ENCODE results near the gene ESRRA. TPM values are rescaled to one million over a fixed set of nuclear protein-coding genes. Genes with fewer than 3 reads are reported as not detected.

Gene ESRRA
- total and polyA plus RNA-seq, 9 of the 15 experiments (the other 6 are each of a cell fraction or from before 2014, with no cell fraction given): 0.27 to 89.7 (median 23.7) TPM

DNA sequence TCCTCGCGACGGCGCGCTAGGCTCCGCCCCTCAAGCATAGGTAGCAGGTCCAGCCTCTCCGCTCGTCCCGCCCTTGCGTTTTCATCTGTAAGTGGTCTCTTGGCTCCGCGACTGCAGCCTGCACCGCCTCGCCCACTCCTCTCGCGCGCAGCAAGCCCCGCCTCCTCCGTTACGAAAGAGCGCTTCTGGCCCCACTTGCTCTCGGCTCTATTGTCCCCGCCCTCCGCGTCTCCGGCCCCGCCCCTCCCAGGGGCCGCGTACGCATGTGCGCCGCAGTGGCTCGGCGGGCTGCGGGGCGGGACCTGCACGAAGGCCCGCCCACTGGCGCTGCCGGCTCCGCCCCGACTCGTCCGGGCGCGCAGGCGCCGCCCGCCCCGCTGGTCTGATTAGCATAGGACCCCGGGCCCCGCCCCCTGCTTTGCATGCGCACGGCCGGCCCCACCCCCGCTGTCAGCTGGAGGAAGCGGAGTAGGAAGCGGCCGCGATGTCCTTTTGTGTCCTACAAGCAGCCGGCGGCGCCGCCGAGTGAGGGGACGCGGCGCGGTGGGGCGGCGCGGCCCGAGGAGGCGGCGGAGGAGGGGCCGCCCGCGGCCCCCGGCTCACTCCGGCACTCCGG is at the start of gene ESRRA (continued):
- TF ChIP-seq, protein P1, sequence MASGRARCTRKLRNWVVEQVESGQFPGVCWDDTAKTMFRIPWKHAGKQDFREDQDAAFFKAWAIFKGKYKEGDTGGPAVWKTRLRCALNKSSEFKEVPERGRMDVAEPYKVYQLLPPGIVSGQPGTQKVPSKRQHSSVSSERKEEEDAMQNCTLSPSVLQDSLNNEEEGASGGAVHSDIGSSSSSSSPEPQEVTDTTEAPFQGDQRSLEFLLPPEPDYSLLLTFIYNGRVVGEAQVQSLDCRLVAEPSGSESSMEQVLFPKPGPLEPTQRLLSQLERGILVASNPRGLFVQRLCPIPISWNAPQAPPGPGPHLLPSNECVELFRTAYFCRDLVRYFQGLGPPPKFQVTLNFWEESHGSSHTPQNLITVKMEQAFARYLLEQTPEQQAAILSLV (tag; IDR thresholded peaks at IDR 0.05): no peak
- TF ChIP-seq ZNF707 (CRISPR knock-in tag; conservative IDR thresholded peaks at IDR 0.05) (no peak), ZNF253 (CRISPR knock-in tag; conservative IDR thresholded peaks at IDR 0.05) (no peak), ZNF431 (CRISPR knock-in tag; IDR thresholded peaks at IDR 0.05) (no peak), PHF8 (IDR thresholded peaks at IDR 0.05; ENCODE audit: borderline replicate concordance, low read length) (peak; percentile 23; the same call in 1 of the 2 replicates), PYGO2 (tag; IDR thresholded peaks at IDR 0.05) (no peak), ELF2 (CRISPR knock-in tag; IDR thresholded peaks at IDR 0.05) (no peak), CBX2 (IDR thresholded peaks at IDR 0.05; ENCODE audit: insufficient read depth, low read length, poor library complexity, severe bottlenecking) (no peak), EGR1 (conservative IDR thresholded peaks at IDR 0.05) (peak; percentile 64), ZFP1 (CRISPR knock-in tag; IDR thresholded peaks at IDR 0.05) (no peak), MAFF (IDR thresholded peaks at IDR 0.05; ENCODE audit: low read length) (no peak), MIER1 (IDR thresholded peaks at IDR 0.05; ENCODE audit: low read depth) (no peak), CTBP1 (IDR thresholded peaks at IDR 0.05; ENCODE audit: borderline replicate concordance) (peak; percentile 24), CREM (IDR thresholded peaks at IDR 0.05; ENCODE audit: low read depth) (peak; percentile 73), CREBBP (IDR thresholded peaks at IDR 0.05; ENCODE audit: low read depth, low read length) (no peak), CCNT2 (IDR thresholded peaks at IDR 0.05; ENCODE audit: borderline replicate concordance, extremely low read depth, insufficient read length, low read depth, low read length) (no peak), ARHGAP35 (IDR thresholded peaks at IDR 0.05; ENCODE audit: partially characterized antibody) (no peak), POU5F1 (IDR thresholded peaks at IDR 0.05; ENCODE audit: borderline replicate concordance, low read depth, low read length, partially characterized antibody) (no peak), HDAC8 (tag; IDR thresholded peaks at IDR 0.05) (no peak), MAZ (CRISPR knock-in tag; conservative IDR thresholded peaks at IDR 0.05 in 1 of 2, IDR thresholded peaks at IDR 0.05 in 1 of 2) (peak; percentile 43 to 93)
- TF ChIP-seq, protein P2, sequence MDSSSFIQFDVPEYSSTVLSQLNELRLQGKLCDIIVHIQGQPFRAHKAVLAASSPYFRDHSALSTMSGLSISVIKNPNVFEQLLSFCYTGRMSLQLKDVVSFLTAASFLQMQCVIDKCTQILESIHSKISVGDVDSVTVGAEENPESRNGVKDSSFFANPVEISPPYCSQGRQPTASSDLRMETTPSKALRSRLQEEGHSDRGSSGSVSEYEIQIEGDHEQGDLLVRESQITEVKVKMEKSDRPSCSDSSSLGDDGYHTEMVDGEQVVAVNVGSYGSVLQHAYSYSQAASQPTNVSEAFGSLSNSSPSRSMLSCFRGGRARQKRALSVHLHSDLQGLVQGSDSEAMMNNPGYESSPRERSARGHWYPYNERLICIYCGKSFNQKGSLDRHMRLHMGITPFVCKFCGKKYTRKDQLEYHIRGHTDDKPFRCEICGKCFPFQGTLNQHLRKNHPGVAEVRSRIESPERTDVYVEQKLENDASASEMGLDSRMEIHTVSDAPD (CRISPR knock-in tag; IDR thresholded peaks at IDR 0.05): no peak
- TF ChIP-seq, protein P3, sequence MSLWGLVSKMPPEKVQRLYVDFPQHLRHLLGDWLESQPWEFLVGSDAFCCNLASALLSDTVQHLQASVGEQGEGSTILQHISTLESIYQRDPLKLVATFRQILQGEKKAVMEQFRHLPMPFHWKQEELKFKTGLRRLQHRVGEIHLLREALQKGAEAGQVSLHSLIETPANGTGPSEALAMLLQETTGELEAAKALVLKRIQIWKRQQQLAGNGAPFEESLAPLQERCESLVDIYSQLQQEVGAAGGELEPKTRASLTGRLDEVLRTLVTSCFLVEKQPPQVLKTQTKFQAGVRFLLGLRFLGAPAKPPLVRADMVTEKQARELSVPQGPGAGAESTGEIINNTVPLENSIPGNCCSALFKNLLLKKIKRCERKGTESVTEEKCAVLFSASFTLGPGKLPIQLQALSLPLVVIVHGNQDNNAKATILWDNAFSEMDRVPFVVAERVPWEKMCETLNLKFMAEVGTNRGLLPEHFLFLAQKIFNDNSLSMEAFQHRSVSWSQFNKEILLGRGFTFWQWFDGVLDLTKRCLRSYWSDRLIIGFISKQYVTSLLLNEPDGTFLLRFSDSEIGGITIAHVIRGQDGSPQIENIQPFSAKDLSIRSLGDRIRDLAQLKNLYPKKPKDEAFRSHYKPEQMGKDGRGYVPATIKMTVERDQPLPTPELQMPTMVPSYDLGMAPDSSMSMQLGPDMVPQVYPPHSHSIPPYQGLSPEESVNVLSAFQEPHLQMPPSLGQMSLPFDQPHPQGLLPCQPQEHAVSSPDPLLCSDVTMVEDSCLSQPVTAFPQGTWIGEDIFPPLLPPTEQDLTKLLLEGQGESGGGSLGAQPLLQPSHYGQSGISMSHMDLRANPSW (CRISPR knock-in tag; IDR thresholded peaks at IDR 0.05): no peak
- TF ChIP-seq, protein P4, sequence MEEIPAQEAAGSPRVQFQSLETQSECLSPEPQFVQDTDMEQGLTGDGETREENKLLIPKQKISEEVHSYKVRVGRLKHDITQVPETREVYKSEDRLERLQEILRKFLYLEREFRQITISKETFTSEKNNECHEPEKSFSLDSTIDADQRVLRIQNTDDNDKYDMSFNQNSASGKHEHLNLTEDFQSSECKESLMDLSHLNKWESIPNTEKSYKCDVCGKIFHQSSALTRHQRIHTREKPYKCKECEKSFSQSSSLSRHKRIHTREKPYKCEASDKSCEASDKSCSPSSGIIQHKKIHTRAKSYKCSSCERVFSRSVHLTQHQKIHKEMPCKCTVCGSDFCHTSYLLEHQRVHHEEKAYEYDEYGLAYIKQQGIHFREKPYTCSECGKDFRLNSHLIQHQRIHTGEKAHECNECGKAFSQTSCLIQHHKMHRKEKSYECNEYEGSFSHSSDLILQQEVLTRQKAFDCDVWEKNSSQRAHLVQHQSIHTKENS (CRISPR knock-in tag; IDR thresholded peaks at IDR 0.05): no peak
